Activated T-cell treated with anti-CD3 and anti-CD28 coated beads, Interleukin-2, amount 50 U/mL, for 72 hours (primary cell): ENCODE measurements around the gene REN. TPM values are rescaled to one million over a fixed set of nuclear protein-coding genes. Genes with fewer than 3 reads are reported as not detected.

Experiments
- ATAC-seq, 2 donors: fragments of 150-1000 bp; cut with Tn5 transposase; replicated peaks in 1 of 2; 2 replicates each; pipeline ENCODE4 v1.10.0; 2021; ENCODE audit warnings: moderate library complexity in 2 of 2, mild to moderate bottlenecking in 1 of 2
- DNase-seq, 2 donors: peaks; one replicate each; pipeline ENCODE4 v3.0.0; 2021 to 2022; ENCODE audit warnings: mixed read lengths in 1 of 2
- H3K27ac Mint-ChIP-seq: one replicate; pipeline ENCODE4 v1.8.0; 2022; ENCODE audit warnings: mild to moderate bottlenecking, moderate library complexity, mixed read lengths
- H3K27me3 Mint-ChIP-seq: one replicate; pipeline ENCODE4 v1.8.0; 2022; ENCODE audit warnings: low read depth, mixed read lengths
- H3K36me3 Mint-ChIP-seq, 2 donors: one replicate each; pipeline ENCODE4 v1.8.0; 2022; ENCODE audit warnings: mixed read lengths in 2 of 2, mild to moderate bottlenecking in 1 of 2; ENCODE audit not compliant: insufficient read depth in 2 of 2
- H3K4me1 Mint-ChIP-seq: one replicate; pipeline ENCODE4 v1.8.0; 2022; ENCODE audit warnings: low read depth, mixed read lengths
- H3K4me3 Mint-ChIP-seq, 2 donors: one replicate each; pipeline ENCODE4 v1.8.0; 2022; ENCODE audit warnings: mild to moderate bottlenecking in 2 of 2, mixed read lengths in 2 of 2, moderate library complexity in 2 of 2
- H3K9me3 Mint-ChIP-seq, 2 donors: one replicate each; pipeline ENCODE4 v1.8.0; 2022; ENCODE audit warnings: mixed read lengths in 2 of 2
- total RNA-seq, 2 donors: library from RNA; stranded (reverse); gene quantifications; one replicate each; pipeline ENCODE4 v1.2.3, GENCODE V29; 2022

The REN gene
- total RNA-seq, 2 donors from 2014 or later, result not detected

DNA sequence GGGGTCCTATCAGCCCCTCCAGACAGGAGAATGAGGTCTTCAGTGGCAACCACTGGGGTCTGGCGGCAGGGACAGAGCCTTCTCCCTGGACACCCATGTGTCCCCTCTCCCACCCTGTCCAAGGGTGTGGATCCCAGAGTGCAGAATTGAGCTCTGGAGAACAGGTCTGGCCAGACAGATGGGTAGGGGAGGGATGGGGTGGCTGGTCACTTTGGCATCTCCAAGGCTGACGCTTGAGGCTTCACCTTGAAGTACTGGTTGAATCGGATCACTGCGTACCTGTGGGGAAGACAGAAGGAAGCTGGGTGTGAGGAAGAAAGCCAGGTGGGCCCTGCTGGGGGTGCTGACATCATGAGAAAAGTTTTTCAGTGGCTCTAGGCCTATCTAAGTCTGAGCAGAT is 34.2 kb downstream of the REN start:
- ATAC-seq (no peak), DNase-seq (no peak)
- H3K4me1 Mint-ChIP-seq, result peaks cover 13% of the 10 kb centered on the region
- H3K4me3 Mint-ChIP-seq, result no peak overlapping the region
- H3K36me3 Mint-ChIP-seq, result no peaks in the 10 kb centered on the region
- no peaks in the 10 kb centered on the region for H3K27me3 Mint-ChIP-seq
- H3K9me3 Mint-ChIP-seq, result no peaks in the 10 kb centered on the region
- no peak overlapping the region for H3K27ac Mint-ChIP-seq

DNA sequence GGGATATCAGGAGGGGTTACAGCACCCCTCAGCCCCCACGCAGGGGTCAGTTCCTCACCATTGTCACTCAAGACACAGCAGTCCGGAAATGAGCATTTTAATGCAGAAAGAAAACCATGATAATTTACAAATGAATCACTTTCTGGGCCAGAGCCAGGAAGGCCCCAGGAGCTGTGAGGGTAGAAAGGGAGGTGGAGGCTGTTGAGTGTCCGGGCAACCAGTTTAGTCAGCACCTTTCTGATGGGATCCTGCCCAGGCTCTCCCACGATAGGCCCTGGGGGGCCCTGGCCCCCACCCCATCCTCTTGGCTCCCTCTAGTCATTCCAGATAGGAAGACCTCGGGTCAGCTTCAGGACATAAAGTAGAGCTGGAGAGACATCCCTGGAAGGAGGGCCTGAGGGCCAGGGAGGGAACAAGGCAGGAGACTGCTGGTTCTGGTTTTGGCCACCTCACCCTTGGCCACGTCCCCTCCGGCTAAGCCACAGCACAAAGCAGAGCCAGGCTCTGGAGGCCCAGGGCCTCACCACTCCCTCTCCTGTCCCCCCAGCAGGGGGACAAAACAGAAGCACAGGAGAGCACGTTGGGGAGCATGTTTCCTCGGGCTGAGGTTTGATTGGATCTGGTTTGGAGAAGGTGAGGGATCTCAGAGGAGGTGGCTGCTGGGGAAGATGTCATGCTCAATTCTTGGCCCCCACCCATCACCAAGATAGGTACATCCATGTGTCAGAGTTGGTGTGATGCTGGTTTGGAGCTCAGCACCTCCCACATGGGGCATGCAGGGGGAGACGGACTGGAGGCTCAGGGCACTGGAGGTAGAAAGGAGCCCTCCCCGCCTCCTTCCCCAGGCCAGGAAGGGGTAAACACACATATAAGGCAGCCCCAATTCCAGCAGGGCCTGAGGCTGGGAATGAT is 34.9 kb downstream of the REN start:
- no peaks in the 10 kb centered on the region for H3K9me3 Mint-ChIP-seq
- no peak overlapping the region for H3K27ac Mint-ChIP-seq
- H3K4me1 Mint-ChIP-seq, result peaks cover 13% of the 10 kb centered on the region
- H3K36me3 Mint-ChIP-seq, result no peaks in the 10 kb centered on the region
- H3K4me3 Mint-ChIP-seq, result no peak overlapping the region
- no peak for DNase-seq
- ATAC-seq, result no peak
- no peaks in the 10 kb centered on the region for H3K27me3 Mint-ChIP-seq

GRCh38 chr1:204130178-204130577 is 36.0 kb downstream of the REN start:
- H3K9me3 Mint-ChIP-seq, result no peaks in the 10 kb centered on the region
- no peak overlapping the region for H3K4me3 Mint-ChIP-seq
- DNase-seq (no peak), ATAC-seq (no peak)
- H3K36me3 Mint-ChIP-seq, result no peaks in the 10 kb centered on the region
- peaks cover 13% of the 10 kb centered on the region for H3K4me1 Mint-ChIP-seq
- H3K27ac Mint-ChIP-seq, result no peak overlapping the region
- no peaks in the 10 kb centered on the region for H3K27me3 Mint-ChIP-seq

- peak; percentile 91 to 92 for ATAC-seq
- Mint-ChIP-seq H3K4me3 (peak overlapping the region; percentile 7 to 31), H3K27ac (no peak overlapping the region), H3K4me1 (peaks cover 13% of the 10 kb centered on the region), H3K9me3 (no peaks in the 10 kb centered on the region), H3K27me3 (no peaks in the 10 kb centered on the region), H3K36me3 (no peaks in the 10 kb centered on the region)
- DNase-seq, result peak; percentile 71 to 77
Observed at GRCh38 chr1:204128964-204129896, 36.9 kb downstream of the REN start.

DNA sequence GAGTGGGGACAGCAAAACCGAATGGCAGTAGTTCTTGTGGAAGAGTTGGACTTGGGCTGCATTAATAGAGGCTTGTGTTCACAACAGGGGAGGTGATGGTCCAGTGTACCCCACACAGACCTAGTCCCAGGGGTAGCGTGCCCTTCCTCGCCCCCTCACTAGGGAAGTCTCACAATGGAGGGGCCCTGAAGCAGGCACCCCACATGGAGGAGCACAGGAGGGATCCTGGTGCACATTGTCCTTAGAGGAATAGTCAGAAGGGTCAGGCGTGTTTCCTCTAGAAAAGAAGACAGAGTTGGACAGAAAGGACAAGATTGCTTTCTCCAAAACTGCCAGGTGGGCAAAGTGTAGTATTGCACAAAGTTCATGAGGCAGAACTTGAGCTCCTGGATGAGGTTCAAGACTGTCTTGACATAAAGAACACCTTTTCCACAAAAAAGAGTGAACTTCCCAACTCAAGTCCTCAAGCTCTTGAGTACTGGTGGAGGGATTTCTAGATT is 37.6 kb downstream of the REN start:
- Mint-ChIP-seq H3K27me3 (no peaks in the 10 kb centered on the region), H3K27ac (no peak overlapping the region), H3K4me1 (peaks cover 13% of the 10 kb centered on the region), H3K4me3 (peak overlapping the region; percentile 7 to 22), H3K9me3 (no peaks in the 10 kb centered on the region), H3K36me3 (no peaks in the 10 kb centered on the region)
- peak in 1 of 2 donors; percentile 6 for ATAC-seq
- DNase-seq, result no peak

DNA sequence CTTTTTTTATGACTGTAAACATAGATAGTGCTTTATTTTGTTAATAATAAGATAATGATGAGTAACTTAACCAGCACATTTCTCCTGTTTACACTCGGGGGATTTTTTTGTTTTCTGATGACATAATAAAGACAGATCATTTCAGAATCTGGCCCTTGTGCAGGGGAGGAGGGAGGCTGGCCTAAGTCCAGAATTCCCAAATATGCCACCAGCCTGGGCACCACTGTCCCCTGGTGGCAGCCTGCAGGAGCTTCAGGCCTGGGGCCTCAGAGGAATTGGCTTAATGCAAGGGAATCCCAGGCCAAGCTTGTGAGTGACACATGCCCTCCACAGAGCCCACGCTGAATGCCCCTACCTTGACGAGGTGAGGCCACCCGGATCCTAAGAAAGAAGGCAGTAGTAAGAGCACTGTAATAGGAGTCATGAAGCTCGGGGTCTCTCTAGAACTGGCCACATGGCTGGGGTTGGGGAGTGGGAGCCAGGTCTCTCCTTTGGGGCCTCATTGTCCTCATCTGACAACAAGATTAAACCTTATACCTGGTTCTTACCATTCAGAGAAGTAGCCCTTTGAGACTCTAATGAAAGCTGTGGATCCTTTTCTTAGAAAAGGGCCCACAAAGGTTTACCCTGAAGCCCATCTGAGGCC is 38.4 kb downstream of the REN start:
- peak in 1 of 2 donors; percentile 46 for DNase-seq
- H3K27ac Mint-ChIP-seq, result no peak overlapping the region
- peak in 1 of 2 donors; percentile 23 for ATAC-seq
- no peaks in the 10 kb centered on the region for H3K36me3 Mint-ChIP-seq
- no peak overlapping the region for H3K4me3 Mint-ChIP-seq
- H3K9me3 Mint-ChIP-seq, result no peaks in the 10 kb centered on the region
- H3K4me1 Mint-ChIP-seq, result peaks cover 13% of the 10 kb centered on the region
- H3K27me3 Mint-ChIP-seq, result no peaks in the 10 kb centered on the region

DNA sequence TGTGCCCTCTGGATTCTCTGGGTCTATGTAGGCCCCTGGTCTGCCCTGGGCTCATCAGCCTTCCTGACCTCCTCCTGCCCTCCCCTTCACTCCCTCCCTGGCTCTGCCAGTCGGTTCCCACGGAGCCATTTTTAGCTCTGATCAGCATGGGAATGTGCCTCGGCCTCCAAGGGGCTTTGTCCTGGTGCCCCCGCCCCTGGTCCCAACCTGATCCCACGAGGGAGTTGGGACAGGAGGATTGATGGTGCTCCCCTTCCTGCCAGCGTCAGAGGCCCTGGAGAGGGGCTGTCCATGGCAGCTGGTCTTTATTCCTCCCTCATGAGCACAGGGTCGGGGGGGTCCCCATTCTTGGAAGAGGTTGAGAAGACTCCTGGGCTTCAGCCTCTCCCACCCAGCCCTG is 39.2 kb downstream of the REN start:
- H3K27ac Mint-ChIP-seq, result no peak overlapping the region
- H3K27me3 Mint-ChIP-seq, result no peaks in the 10 kb centered on the region
- DNase-seq, result no peak
- H3K9me3 Mint-ChIP-seq, result no peaks in the 10 kb centered on the region
- peaks cover 13% of the 10 kb centered on the region for H3K4me1 Mint-ChIP-seq
- no peak for ATAC-seq
- H3K36me3 Mint-ChIP-seq, result no peaks in the 10 kb centered on the region
- H3K4me3 Mint-ChIP-seq, result no peak overlapping the region

DNA sequence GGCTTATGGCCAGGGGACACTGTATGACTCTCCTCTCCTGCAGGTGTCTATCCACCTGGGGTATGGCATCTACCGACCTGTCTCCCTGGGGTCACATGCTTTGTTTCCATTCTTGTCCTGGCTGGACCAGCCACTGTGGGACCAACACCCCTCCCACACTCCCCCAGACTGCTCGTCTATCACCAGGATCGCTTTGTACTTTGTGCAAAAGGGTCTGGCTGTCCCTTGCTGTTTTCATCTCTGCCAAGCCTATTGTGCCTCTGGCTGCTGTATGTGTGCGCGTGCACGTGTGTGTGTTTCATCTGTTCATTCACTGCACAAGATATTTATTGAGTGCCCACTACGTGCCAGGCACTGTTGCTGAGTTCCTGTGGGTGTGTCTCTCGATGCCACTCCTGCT is 39.8 kb downstream of the REN start:
- Mint-ChIP-seq H3K4me3 (no peak overlapping the region), H3K27ac (no peak overlapping the region), H3K9me3 (no peaks in the 10 kb centered on the region), H3K4me1 (peaks cover 13% of the 10 kb centered on the region), H3K36me3 (no peaks in the 10 kb centered on the region), H3K27me3 (no peaks in the 10 kb centered on the region)
- ATAC-seq (no peak), DNase-seq (no peak)

- Mint-ChIP-seq H3K27ac (no peak overlapping the region), H3K36me3 (no peaks in the 10 kb centered on the region), H3K4me3 (no peak overlapping the region), H3K4me1 (peaks cover 13% of the 10 kb centered on the region), H3K9me3 (no peaks in the 10 kb centered on the region), H3K27me3 (no peaks in the 10 kb centered on the region)
- no peak for DNase-seq
- no peak for ATAC-seq
Observed at GRCh38 chr1:204125759-204126351, 40.3 kb downstream of the REN start.

DNA sequence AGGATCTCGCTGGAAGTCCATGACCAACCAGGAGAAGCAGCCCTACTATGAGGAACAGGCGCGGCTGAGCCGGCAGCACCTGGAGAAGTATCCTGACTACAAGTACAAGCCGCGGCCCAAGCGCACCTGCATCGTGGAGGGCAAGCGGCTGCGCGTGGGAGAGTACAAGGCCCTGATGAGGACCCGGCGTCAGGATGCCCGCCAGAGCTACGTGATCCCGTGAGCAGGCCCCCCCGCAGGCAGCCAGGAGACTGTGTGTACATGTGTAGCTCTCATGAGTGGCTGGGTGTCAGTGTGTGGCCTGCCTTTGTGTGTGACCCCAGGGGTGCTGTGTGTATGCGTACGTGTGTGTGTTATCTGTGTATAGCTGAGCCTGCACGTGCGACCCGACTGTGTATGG is 41.5 kb downstream of the REN start:
- Mint-ChIP-seq H3K27ac (no peak overlapping the region), H3K36me3 (no peaks in the 10 kb centered on the region), H3K27me3 (no peaks in the 10 kb centered on the region), H3K4me3 (no peak overlapping the region), H3K9me3 (no peaks in the 10 kb centered on the region), H3K4me1 (peaks cover 13% of the 10 kb centered on the region)
- no peak for DNase-seq
- ATAC-seq, result no peak

DNA sequence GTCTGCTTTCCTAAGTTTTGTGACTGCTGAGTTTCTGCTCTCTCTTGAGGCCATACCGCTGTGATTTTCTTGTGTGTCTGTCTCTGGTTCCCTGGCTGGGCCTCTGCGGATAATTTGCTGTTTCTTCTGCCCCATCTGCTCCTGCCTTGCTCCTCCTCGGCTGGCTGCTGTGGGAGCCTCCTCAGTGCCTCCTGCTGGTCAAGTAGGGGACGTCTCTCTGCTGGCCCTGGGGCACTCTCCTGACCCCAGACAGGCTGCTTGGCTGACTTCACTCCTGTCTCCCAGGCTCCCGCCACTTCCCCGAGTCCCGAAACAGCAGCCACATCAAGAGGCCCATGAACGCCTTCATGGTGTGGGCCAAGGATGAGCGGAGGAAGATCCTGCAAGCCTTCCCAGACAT is 42.8 kb downstream of the REN start:
- H3K9me3 Mint-ChIP-seq, result no peaks in the 10 kb centered on the region
- DNase-seq, result no peak
- H3K27me3 Mint-ChIP-seq, result no peaks in the 10 kb centered on the region
- peak in 1 of 2 donors; percentile 34 for ATAC-seq
- no peak overlapping the region for H3K4me3 Mint-ChIP-seq
- peaks cover 2% of the 10 kb centered on the region for H3K4me1 Mint-ChIP-seq
- no peak overlapping the region for H3K27ac Mint-ChIP-seq
- no peaks in the 10 kb centered on the region for H3K36me3 Mint-ChIP-seq

DNA sequence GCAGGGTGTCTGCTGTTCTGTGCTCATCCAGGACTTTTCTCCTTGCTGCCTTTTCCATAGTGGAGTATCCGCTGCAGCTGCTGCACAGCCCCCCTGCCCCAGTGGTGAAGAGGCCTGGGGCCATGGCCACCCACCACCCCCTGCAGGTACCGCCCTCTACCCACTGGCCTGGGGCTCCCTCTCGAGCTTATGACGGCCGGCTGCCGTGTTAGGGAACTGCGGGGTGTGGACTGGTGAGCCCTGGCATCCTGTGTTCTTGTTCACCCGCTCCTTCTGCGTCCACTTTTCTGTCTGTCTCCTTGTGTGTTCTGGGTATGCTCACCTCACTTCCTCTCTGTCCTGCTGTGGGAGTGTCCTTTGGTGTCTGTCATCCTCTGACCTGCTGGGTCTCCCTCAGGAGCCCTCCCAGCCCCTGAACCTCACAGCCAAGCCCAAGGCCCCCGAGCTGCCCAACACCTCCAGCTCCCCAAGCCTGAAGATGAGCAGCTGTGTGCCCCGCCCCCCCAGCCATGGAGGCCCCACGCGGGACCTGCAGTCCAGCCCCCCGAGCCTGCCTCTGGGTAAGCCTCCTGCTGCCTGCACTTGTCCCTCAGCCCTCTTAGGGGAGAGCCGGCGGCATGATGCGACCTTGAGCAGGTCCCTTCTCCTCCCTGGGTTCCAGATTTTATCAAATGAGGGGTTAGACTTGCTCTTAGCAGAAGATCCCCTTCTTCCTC is 44.1 kb downstream of the REN start:
- no peaks in the 10 kb centered on the region for H3K27me3 Mint-ChIP-seq
- no peak overlapping the region for H3K27ac Mint-ChIP-seq
- no peaks in the 10 kb centered on the region for H3K9me3 Mint-ChIP-seq
- DNase-seq (no peak), ATAC-seq (no peak)
- H3K4me3 Mint-ChIP-seq, result no peak overlapping the region
- H3K36me3 Mint-ChIP-seq, result no peaks in the 10 kb centered on the region
- H3K4me1 Mint-ChIP-seq, result no peaks in the 10 kb centered on the region
